ENCODE results near the gene MINAR1. TPM values are rescaled to one million over a fixed set of nuclear protein-coding genes. Genes with fewer than 3 reads are reported as not detected.

Gene MINAR1
- total RNA-seq, 2 experiments from 2014 or later = 1.8 to 2.0 TPM

GRCh38 chr15:79455361-79455760, 23.2 kb downstream of the MINAR1 start:
- no peak overlapping the region for H3K27ac ChIP-seq (ENCODE audit: low read depth, low read length, poor library complexity, severe bottlenecking)
- H3K79me2 ChIP-seq (ENCODE audit: insufficient read depth, low read depth, low read length) = no peaks in the 10 kb centered on the region
- peaks cover 15% of the 10 kb centered on the region for H3K4me1 ChIP-seq (ENCODE audit: insufficient read depth, low read length, poor library complexity, severe bottlenecking)
- BruUV-seq (replicated peaks) = no TSS peak
- CTCF ChIA-PET (ENCODE audit: unreplicated experiment) = no interaction called here
- no peak overlapping the region for H3K4me3 ChIP-seq (ENCODE audit: low read depth, low read length, poor library complexity, severe bottlenecking)
- intact Hi-C loops (cut with micrococcal nuclease; ENCODE audit: unreplicated experiment) = no loop called here
- no peak for DNase-seq (ENCODE audit: low spot score)
- POLR2A ChIA-PET = no interaction called here
- no peak overlapping the region for H3K4me2 ChIP-seq (ENCODE audit: low read length)
- TF ChIP-seq CTCF (conservative IDR thresholded peaks at IDR 0.05; ENCODE audit: low read length) (no peak), EZH2phosphoT487 (IDR thresholded peaks at IDR 0.05; ENCODE audit: borderline replicate concordance, low read depth, low read length) (no peak)
- no peaks in the 10 kb centered on the region for H3K36me3 ChIP-seq (ENCODE audit: insufficient read depth, low read length)
- H2AFZ ChIP-seq (ENCODE audit: low read length) = no peak overlapping the region
- H3K9me2 ChIP-seq (ENCODE audit: insufficient read depth, low read length) = no peaks in the 10 kb centered on the region
- H4K20me1 ChIP-seq (ENCODE audit: insufficient read depth, low read length) = no peaks in the 10 kb centered on the region
- no peaks in the 10 kb centered on the region for H3K9me3 ChIP-seq (ENCODE audit: low read length)

- BruUV-seq (replicated peaks) = no TSS peak
- Histone ChIP-seq H2AFZ (ENCODE audit: low read length) (no peak overlapping the region), H3K4me3 (ENCODE audit: low read depth, low read length, poor library complexity, severe bottlenecking) (no peak overlapping the region), H4K20me1 (ENCODE audit: insufficient read depth, low read length) (no peaks in the 10 kb centered on the region), H3K4me2 (ENCODE audit: low read length) (no peak overlapping the region), H3K9me3 (ENCODE audit: low read length) (no peaks in the 10 kb centered on the region), H3K79me2 (ENCODE audit: insufficient read depth, low read depth, low read length) (no peaks in the 10 kb centered on the region), H3K4me1 (ENCODE audit: insufficient read depth, low read length, poor library complexity, severe bottlenecking) (peaks cover 15% of the 10 kb centered on the region), H3K27ac (ENCODE audit: low read depth, low read length, poor library complexity, severe bottlenecking) (no peak overlapping the region), H3K9me2 (ENCODE audit: insufficient read depth, low read length) (no peaks in the 10 kb centered on the region), H3K36me3 (ENCODE audit: insufficient read depth, low read length) (no peaks in the 10 kb centered on the region)
- TF ChIP-seq EZH2phosphoT487 (IDR thresholded peaks at IDR 0.05; ENCODE audit: borderline replicate concordance, low read depth, low read length) = no peak
- TF ChIP-seq CTCF (conservative IDR thresholded peaks at IDR 0.05; ENCODE audit: low read length) = no peak
- intact Hi-C loops (cut with micrococcal nuclease; ENCODE audit: unreplicated experiment) = no loop called here
- CTCF ChIA-PET (ENCODE audit: unreplicated experiment) = no interaction called here
- no peak for DNase-seq (ENCODE audit: low spot score)
- POLR2A ChIA-PET = no interaction called here
Measured at GRCh38 chr15:79455943-79456342, 23.8 kb downstream of the MINAR1 start.

- H4K20me1 ChIP-seq (ENCODE audit: insufficient read depth, low read length) = no peaks in the 10 kb centered on the region
Measured at GRCh38 chr15:79458491-79458890, 26.4 kb downstream of the MINAR1 start.

More at GRCh38 chr15:79458491-79458890, 26.4 kb downstream of the MINAR1 start:
- no peaks in the 10 kb centered on the region for H3K36me3 ChIP-seq (ENCODE audit: insufficient read depth, low read length)
- no TSS peak for BruUV-seq (replicated peaks)
- CTCF ChIA-PET (ENCODE audit: unreplicated experiment) = no interaction called here
- no peak for DNase-seq (ENCODE audit: low spot score)
- H3K4me1 ChIP-seq (ENCODE audit: insufficient read depth, low read length, poor library complexity, severe bottlenecking) = peaks cover 7% of the 10 kb centered on the region
- H2AFZ ChIP-seq (ENCODE audit: low read length) = no peak overlapping the region
- H3K27ac ChIP-seq (ENCODE audit: low read depth, low read length, poor library complexity, severe bottlenecking) = no peak overlapping the region
- no peak for TF ChIP-seq CTCF (conservative IDR thresholded peaks at IDR 0.05; ENCODE audit: low read length)
- no peak for TF ChIP-seq EZH2phosphoT487 (IDR thresholded peaks at IDR 0.05; ENCODE audit: borderline replicate concordance, low read depth, low read length)
- no peaks in the 10 kb centered on the region for H3K9me3 ChIP-seq (ENCODE audit: low read length)
- no peak overlapping the region for H3K4me2 ChIP-seq (ENCODE audit: low read length)
- no peak overlapping the region for H3K4me3 ChIP-seq (ENCODE audit: low read depth, low read length, poor library complexity, severe bottlenecking)
- H3K79me2 ChIP-seq (ENCODE audit: insufficient read depth, low read depth, low read length) = no peaks in the 10 kb centered on the region
- intact Hi-C loops (cut with micrococcal nuclease; ENCODE audit: unreplicated experiment) = no loop called here
- POLR2A ChIA-PET = interaction anchor here (0.6 kb wide), 1 partner anchor 105 kb away, joined by 3 read pairs; no protein-coding TSS in a partner anchor
- no peaks in the 10 kb centered on the region for H3K9me2 ChIP-seq (ENCODE audit: insufficient read depth, low read length)

Measured in OCI-LY7 (cell line).